Measurements from ENCODE around the gene FCN3.

FCN3 gene

DNA sequence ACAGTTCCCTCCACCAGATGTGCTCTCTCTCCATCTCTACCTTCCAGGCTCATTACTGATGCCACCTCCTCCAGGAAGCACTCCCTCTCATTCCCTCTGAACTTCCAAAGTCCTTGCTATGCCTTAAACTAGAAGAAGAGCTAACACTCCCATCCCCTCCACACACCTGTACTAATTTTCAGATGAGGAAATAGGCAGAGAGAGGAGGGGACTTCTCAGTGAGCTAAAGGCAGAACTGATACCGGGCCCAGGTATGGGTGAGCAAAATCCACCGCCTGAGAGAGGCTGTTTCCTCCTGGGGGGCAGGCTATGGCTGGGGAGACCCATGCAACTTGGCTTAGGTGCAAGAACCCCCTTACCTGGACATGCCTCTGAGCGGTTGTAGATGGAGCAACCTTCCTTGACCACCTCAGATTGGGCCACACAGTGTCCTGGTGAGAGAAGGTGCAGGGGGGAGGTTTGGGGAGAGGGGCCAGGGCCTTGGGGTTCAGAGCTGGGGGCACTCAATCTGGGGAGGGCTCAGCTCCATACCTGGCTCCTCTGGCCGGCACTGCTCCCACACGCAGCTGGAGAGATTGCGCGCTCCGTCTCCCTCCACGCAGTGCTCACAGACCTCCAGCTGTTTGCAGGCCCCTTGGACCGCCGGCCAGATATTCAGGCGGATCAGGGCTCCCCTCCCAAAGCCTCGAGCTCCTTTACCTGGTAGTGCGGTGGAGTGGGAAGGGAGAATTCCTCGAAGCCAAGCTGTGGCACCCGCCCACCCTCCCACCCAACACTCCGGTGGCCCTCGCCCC is 7.5 kb upstream of the FCN3 start:
- DNase-seq (ENCODE audit: low read depth, low spot score): no peak
- no peak overlapping the region for H3K4me3 ChIP-seq (ENCODE audit: low read length)

DNA sequence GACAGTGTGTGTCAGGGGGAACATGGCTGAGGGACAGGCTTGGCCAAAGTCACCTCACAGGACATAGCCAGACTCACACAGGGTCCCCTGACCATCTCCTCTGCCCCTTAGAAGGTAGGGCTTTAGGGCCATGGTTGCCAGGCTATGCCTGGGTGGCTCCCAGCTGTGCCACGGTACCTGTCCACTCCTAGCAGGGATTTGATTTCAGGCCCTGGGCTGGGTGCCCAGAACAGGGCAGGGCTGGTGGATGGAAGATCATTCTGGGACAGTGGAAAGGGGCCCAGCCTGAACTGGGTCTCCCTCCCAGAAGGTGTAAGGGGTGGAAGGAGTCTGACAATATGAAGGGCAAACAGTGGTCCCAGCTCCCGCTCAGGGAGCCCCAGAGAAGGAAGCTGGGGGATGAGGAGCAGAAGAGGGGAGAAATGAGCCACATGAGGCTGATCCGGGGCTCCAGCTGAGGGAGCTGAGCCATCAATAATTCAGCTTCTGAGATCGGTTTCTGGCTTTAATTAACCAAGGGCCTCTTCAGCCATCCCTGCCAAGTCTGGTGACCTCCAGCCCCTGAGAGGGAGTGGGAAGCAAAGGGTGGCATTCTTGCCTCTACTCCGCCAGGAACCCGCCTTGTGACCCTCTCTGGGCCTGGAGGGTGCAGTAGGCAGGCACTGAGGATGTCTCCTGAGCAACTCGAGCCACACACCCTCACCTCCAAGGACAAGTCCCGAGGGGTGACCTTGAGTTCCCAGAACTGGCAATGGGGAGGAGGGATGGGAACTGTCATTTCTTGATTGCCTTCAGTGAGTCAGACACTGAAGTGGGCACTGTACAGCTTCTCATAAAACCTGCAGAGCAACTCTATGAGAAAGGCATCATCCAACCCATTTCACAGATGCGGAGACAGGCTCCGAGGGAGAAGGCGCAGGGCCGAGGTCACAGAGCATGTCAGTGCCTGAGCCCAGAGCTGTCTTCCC is 6.4 kb upstream of the FCN3 start:
- DNase-seq (ENCODE audit: low read depth, low spot score): no peak

DNA sequence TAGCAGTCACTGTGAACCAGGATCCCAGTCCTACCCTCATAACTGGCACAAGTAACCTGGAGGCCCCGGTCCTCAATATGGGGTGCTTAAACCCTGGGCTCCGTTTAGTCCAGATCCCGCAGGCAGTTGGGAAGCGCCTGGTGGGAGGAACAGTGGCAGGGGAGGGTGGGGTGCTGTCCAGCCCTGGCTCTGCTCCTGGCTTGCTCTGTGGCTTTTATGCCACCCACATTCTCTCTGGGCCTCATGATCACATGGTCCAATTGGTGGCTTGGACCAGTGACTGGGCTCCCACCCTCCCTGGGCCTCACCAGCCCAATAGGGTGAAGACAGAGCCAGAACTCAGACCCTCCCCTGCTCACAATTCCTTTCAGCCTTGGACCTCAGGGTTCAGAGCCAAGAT is 5.6 kb upstream of the FCN3 start:
- no peak for DNase-seq (ENCODE audit: low read depth, low spot score)
- H3K4me3 ChIP-seq (ENCODE audit: low read length): no peak overlapping the region

More for the DNA sequence above, 6.4 kb upstream of the FCN3 start:
- no peak overlapping the region for H3K4me3 ChIP-seq (ENCODE audit: low read length)

DNA sequence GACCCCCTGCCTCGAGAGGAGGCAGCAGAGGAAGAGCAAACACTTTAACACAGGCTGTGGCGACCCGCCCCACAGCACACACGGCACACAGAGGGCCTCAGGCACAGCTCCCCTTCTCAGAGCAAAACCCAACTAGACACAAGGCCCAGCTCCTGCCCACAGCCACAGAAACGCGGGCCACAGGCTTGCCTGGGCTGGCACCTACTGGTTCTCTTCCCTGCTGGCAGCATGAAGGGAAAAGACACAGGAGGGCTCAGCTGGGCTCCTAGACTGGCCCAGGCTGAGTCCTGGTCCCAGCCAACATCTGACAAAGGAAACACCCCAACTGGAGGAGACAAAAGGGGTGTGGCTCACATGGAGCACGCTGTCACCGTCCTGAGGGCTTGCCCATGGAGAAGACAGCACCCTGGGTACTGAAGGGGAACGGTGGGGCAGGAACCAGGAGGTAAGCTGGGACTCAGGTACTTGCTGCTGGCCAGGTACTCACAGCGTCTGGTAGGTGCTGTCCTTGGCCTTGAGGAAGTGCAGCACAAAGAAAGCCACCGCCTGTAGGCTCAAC is 5.0 kb upstream of the FCN3 start:
- no peak overlapping the region for H3K4me3 ChIP-seq (ENCODE audit: low read length)
- DNase-seq (ENCODE audit: low read depth, low spot score): no peak

DNA sequence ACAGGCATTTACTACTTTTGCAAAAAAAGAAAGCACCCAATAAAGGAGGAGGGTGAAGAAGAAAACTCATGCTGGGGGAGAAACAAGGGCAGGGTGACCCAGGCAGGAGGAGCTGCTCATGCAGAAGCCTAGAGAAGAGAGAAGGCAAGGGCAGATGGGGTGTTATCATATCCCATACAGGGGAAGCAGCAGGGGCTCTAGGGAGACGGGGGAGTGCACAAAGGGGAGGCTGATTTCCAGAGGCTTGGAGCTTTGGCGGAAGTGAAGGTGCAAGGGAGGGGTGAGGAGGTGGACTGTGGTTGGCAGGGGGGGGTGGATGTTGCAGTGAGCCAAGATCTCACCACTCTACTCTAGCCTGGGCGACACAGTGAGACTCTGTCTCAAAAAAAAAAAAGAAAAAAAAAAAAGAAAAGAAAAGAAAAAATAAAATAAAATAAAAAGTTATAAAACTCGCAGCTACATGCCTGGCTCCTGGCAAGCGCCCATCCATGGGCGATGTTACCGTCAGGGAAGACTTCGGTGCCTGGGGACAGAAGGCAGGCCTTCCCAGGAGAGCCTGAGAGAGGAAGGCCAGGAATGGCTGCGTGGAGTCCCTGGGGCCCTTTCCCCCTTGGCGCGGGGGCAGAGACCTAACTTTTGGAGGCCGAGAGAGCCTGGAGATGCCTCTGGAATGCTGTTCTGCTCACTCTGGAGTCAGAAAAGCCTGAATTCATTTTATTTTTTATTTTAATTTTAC is 3.3 kb upstream of the FCN3 start:
- DNase-seq (ENCODE audit: low read depth, low spot score): no peak
- H3K4me3 ChIP-seq (ENCODE audit: low read length): no peak overlapping the region

DNA sequence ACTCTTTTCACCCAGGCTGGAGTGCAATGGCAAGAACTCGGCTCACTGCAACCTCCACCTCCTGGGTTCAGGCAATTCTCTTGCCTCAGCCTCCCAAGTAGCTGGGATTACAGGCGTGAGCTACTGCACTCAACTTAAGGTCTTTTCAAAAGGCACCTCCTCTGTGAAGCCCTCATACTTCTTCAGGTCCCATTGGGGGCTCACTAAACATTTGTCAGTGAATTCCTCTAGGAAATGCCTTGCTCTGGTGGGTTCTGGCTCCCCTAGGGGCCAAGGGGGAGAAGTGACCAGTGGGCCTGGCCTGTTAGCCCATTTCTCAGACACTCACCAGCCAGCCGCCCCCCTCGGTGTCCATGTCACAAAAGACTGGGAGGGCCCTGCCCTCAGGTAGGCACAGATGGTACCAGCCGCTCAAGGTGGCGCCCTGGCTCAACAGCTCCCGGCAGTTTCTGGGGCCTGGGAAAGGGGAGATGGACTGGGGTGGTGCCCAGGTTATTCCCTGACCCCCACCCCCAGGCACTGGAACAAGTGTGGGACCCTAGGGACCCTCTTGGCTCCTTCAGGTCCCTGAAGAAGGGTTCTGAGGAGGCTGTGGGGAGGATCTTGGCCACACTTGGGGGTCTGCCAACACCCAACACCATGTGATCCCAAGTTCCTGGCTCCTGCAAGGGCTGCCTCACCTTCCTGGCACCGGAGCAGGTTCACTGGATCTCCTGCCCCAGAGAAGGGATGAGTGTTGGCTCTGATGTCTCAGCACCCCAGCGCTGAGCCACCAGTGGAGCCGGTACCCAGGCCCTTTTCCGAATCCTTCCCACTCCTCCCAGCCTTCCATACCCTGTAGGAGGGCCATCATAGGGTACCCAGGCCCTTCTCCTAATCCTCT is 1.6 kb downstream of the FCN3 start:
- no peak for DNase-seq (ENCODE audit: low read depth, low spot score)
- H3K4me3 ChIP-seq (ENCODE audit: low read length): no peak overlapping the region

DNA sequence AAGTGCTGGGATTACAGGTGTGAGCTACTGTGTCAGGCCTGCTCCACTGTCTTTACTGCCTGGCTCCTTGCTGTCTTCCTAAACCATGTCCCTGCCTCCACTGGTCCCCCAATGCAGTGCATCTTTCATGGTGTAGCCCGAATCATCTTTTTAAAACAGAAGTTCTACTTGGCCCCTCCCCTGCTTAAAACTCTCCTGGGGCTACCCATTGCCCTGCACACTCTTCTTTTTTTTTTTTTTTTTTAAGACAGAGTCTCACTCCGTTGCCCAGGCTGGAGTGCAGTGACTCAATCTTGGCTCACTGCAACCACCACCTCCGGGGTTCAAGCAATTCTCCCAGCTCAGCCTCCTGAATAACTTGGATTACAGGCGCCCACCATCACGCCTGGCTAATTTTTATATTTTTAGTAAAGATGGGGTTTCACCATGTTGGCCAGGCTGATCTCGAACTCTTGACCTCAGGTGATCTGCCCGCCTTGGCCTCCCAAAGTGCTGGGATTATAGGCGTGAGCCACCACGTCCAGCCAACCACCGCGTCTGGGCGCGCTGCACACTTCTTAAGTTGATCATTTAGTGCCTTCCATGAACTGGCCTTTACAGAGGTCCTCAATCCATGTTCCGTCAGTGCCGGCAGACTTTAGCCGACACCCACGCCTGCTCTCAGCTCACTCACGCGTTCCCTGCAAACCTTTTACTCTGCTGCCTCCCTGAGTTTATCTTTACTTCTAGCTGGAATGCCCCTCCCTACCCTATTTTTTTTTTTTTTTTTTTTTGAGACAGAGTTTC is 2.4 kb downstream of the FCN3 start:
- H3K4me3 ChIP-seq (ENCODE audit: low read length): no peak overlapping the region
- DNase-seq (ENCODE audit: low read depth, low spot score): no peak

DNA sequence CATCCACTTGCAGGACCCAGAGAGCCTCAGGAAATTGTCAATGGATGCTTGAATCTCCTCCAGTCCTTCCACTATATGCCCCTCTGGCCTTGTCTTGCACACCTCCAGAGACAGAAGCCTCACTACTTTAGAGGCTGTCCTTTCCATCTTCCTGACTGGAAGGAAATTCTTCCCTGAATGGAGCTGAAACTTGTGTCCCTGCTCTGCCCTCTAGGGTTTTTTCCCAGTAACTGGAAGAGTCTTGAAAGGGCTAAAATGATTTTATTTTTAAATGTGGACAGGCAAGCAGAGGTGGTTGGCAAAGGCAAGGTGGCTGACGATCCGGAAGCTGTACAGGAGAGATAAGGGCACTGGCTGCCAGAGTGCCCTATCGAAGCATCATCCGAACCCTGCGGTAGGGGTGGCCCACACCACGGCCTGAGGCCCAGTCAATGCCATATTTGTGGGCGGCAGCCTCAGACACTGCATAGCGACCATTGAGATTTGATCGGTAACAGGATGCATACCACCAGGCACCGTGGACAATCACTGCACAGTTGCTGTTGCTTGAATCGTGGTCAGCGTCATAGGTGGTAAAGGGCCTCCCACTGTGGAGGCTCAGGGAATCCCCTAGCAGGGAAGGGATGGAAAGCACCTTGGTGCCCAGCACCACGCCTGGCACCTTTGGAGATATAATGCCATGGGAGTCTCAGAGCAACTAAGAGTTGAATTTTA is 5.6 kb downstream of the FCN3 start:
- H3K4me3 ChIP-seq (ENCODE audit: low read length): no peak overlapping the region
- DNase-seq (ENCODE audit: low read depth, low spot score): no peak

DNA sequence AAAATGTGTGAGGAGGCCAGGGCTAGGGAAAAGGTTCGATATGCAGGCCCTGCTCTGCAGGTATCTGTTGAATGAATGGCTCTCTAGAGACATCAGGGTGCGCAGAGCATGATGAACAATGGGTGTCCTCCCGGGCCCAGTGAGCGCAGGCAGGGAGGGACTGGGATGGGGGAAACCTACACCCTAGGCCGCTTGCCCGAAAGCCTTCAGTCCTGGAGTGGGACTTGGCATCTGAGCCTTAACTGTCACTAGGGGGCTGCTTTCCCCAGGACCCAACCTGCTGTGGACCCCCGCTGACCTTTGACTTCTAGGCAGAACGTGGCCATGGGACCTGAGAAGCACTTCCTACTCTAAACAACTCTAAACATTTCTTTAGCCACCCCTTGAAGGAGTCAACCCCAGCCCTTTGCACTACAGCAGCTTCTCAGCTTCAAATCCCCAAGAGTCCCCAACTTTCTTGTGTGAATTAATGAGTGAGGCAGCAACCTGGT is 7.4 kb downstream of the FCN3 start:
- H3K4me3 ChIP-seq (ENCODE audit: low read length): no peak overlapping the region
- DNase-seq (ENCODE audit: low read depth, low spot score): no peak

DNA sequence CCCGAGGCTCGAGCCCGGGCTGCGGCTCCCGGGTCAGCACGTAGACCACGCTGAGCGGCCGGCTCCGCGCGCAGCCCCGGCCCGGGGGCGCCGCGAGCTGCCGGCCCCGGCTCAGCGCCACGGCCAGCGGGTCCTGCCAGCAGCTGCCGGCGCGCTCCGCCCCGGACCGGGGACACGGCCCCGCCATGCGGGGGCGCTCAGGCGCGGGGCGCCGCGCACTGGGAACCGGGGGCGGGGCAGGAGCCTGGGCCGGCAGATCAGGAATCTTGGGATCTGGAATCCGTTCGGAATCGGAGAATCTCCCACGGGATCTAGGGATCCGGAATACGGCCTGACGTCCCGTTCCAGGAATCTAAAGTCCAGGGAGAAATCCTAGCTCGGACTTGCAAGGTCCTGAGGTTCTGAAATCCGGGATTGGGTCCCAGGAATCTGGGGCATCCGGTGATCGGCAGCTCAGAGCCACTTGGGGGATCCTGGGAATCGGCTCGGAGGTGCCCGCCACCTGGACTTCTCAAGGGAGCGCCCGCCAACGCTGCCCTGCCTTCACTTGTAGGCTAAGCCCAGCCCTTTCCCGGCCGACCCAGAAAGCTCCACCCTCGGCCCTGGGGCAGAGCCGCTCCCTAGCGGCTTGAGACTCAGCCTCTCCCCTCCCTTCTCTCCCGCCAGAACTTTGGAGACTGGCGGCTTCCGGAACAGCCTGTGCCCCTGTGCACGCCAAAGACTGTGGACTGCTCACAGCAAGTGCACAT is 8.0 kb downstream of the FCN3 start, which contains the start of gene MAP3K6:
TSS of gene MAP3K6 (minus strand) at position 551 of the 749 bp plus-strand sequence. CDS start at position 187, 364 bp downstream.
- peak within 1 kb of the TSS; percentile 59 for H3K4me3 ChIP-seq (ENCODE audit: low read length)

DNA sequence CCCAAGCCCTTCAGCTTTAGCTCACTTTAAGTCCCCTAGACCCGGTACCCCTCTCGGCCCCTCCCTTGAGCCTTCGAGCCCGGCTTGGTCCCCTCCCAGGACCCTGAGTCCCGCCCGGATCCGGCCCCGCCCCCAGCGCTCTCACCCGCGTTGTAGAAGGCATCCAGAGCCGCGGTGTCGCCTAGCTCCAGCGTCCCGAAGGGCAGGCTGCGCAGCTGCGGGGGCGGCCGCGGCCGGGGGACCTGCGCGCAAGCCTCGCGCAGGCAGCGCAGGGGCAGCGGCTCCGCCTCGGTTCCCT is 8.6 kb downstream of the FCN3 start:
- DNase-seq (ENCODE audit: low read depth, low spot score): peak; percentile 49
- H3K4me3 ChIP-seq (ENCODE audit: low read length): peak overlapping the region; percentile 59

More for the DNA sequence above, 8.0 kb downstream of the FCN3 start, which contains the start of gene MAP3K6:
- no peak for DNase-seq (ENCODE audit: low read depth, low spot score)

DNA sequence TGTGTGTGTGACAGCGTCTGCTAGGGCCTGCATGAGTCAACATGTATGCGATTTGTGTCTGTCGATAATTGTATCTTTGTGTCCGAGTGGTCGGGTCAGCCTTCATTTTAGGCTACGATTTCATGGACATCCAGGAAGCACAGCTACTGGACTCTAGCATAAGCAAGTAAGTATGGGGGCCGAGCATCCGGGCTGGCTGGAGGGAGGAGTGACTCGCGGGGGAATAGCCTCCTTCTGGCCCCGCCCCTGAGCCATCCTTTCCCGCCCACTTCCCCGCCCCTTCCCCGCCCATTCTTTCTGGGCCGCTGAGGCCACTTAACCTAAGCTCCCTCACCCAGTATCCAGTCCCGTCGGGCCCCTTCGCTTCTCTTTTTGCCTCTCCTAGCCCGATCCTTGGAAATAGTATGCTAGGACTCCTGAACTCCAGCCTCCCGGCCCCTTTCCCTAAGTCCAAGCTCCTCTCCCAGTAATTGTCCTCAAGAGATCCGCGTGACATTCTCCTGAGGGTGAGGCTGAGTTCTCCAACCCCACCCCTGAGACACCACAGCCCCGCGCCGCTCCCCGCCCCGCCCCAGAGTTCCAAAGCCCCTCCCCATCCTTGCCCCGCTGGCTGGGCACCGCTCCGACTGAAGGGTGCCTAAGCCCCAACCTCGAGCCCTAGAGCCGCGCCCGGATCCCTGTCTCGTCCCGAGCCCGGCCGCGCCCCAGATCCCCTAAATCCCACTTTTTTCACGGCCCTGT is 9.1 kb downstream of the FCN3 start:
- DNase-seq (ENCODE audit: low read depth, low spot score): peak; percentile 59
- peak overlapping the region; percentile 59 for H3K4me3 ChIP-seq (ENCODE audit: low read length)

DNA sequence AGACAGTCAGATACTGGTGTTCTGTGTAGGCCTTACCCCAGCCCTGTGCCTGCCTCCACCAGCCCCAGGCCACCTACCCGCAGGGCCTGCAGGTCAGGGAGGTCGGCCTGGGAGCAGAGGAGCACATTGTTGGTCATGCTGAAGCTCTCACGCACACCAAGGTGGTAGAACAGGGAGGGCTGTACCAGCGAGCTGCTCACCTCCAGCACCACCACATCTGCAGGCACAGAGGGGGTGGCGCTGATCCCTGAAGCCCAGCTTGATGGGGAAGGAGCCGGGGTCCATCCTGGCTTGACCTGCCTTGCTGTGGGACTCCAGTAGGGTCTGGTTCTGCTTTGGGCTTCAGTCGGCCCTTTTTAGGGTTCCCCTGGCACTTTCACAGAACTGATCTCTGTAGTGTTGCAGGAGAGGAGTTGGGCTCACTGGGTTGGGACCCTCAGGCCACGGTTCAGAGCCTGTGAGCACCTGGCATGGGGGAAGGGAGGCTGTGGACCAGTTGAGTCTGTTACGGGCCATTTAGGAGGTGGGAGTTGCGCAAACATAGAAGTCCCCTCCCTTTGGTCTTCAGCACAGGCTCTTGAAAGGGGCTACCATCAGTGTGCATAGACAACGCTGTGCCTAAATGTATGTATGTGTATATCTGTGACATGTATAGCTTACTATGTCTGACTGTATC is 9.8 kb downstream of the FCN3 start:
- no peak for DNase-seq (ENCODE audit: low read depth, low spot score)
- peak overlapping the region; percentile 59; the same call in 1 of the 2 replicates for H3K4me3 ChIP-seq (ENCODE audit: low read length)

DNA sequence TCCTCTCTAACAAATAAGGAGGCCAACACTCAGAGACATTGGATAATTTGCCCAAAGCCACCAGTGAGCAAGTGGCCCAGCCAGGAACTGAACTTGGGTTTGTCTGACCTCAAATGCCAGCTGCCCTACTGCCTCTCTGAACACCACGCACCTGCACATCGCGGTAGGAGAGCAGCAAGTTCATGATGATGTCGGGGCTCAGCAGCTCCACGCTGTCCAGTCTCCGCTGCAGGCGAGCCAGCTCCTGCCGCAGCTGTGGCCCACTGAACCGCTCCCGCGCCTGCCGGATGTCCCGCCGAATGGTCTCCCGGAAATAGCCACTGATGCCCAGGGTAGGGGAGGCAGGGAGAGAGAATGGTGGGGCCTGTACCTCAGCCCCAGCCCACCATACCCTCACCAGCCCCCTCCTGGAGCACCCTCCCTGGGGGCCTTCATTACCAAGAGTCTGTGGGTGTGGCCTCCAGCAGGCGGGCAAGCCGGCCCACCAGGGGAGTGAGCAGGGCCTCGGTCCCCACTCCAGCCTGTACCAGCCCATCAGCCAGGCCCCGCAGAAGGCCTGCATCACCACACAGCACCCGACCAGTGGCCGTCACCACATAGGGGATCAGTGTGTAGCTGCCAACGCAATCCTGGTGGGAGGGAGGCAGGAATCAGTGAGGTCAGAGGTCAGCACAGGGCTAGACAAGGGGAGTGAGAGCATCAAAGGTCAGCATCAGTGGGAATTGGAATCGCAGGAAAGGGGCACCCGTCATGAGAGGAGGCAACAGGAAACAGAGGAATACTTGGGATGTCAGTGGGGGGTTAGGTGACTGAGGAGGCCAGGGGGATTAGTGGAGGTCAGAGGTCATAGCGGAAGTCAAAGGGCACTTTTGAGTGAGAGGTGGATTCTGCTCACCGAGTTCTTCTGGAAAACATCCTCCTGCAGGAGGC is 10.6 kb downstream of the FCN3 start:
- no peak for DNase-seq (ENCODE audit: low read depth, low spot score)
- no peak overlapping the region for H3K4me3 ChIP-seq (ENCODE audit: low read length)
